Measurements from ENCODE around the gene RGS9BP. TPM values are rescaled to one million over a fixed set of nuclear protein-coding genes. Genes with fewer than 3 reads are reported as not detected.

RGS9BP gene
- total and polyA plus RNA-seq, 8 donors, result 0.06 to 0.68 (median 0.08) TPM; not detected in 3

GRCh38 chr19:32658075-32658474, 17.6 kb upstream of the RGS9BP start:
- no peak overlapping the region for H3K27ac ChIP-seq
- DNase-seq (no peak), ATAC-seq (no peak)
- TF ChIP-seq CTCF (IDR thresholded peaks at IDR 0.05), result no peak
- H3K4me3 ChIP-seq, result no peak overlapping the region
- no peaks in the 10 kb centered on the region for H3K9me3 ChIP-seq
- H3K27me3 ChIP-seq, result no peaks in the 10 kb centered on the region
- H3K36me3 ChIP-seq, result peaks cover 0 to 43% of the 10 kb centered on the region in 2 donors
- intact Hi-C loops (cut with DNase I), result no loop called here
- H3K4me1 ChIP-seq, result peaks cover 1 to 12% of the 10 kb centered on the region in 2 donors

- peaks cover 0 to 43% of the 10 kb centered on the region in 2 donors for H3K36me3 ChIP-seq
- H3K27me3 ChIP-seq, result no peaks in the 10 kb centered on the region
- H3K9me3 ChIP-seq, result no peaks in the 10 kb centered on the region
- no peak overlapping the region for H3K27ac ChIP-seq
- intact Hi-C loops (cut with DNase I), result no loop called here
- ATAC-seq (no peak), DNase-seq (no peak)
- H3K4me1 ChIP-seq, result peaks cover 0 to 9% of the 10 kb centered on the region in 2 donors
- TF ChIP-seq CTCF (IDR thresholded peaks at IDR 0.05), result no peak
- H3K4me3 ChIP-seq, result no peak overlapping the region
Observed at GRCh38 chr19:32658527-32658926, 17.1 kb upstream of the RGS9BP start.

GRCh38 chr19:32661318-32661717, 14.3 kb upstream of the RGS9BP start:
- H3K9me3 ChIP-seq, result no peaks in the 10 kb centered on the region
- no peak for DNase-seq
- intact Hi-C loops (cut with DNase I), result no loop called here
- peaks cover 0 to 9% of the 10 kb centered on the region in 2 donors for H3K4me1 ChIP-seq
- no peaks in the 10 kb centered on the region for H3K27me3 ChIP-seq
- H3K4me3 ChIP-seq, result no peak overlapping the region
- H3K36me3 ChIP-seq, result peaks cover 0 to 20% of the 10 kb centered on the region in 2 donors
- TF ChIP-seq CTCF (IDR thresholded peaks at IDR 0.05), result no peak
- ATAC-seq, result no peak
- no peak overlapping the region for H3K27ac ChIP-seq

- no peak overlapping the region for H3K27ac ChIP-seq
- no peaks in the 10 kb centered on the region for H3K27me3 ChIP-seq
- no peak for DNase-seq
- no peak for TF ChIP-seq CTCF (IDR thresholded peaks at IDR 0.05)
- H3K9me3 ChIP-seq, result no peaks in the 10 kb centered on the region
- ATAC-seq, result peak; percentile 25
- peaks cover 0 to 9% of the 10 kb centered on the region in 2 donors for H3K4me1 ChIP-seq
- H3K36me3 ChIP-seq, result peaks cover 0 to 23% of the 10 kb centered on the region in 2 donors
- intact Hi-C loops (cut with DNase I), result no loop called here
- H3K4me3 ChIP-seq, result no peak overlapping the region
Observed at GRCh38 chr19:32662186-32662585, 13.5 kb upstream of the RGS9BP start.

GRCh38 chr19:32666084-32666483, 9.6 kb upstream of the RGS9BP start:
- no peak for ATAC-seq
- Histone ChIP-seq H3K4me3 (no peak overlapping the region), H3K4me1 (peaks cover 5 to 23% of the 10 kb centered on the region in 2 donors), H3K9me3 (no peaks in the 10 kb centered on the region), H3K27ac (no peak overlapping the region), H3K27me3 (no peaks in the 10 kb centered on the region), H3K36me3 (peaks cover 0 to 5% of the 10 kb centered on the region in 2 donors)
- intact Hi-C loops (cut with DNase I), result no loop called here
- no peak for DNase-seq
- TF ChIP-seq CTCF (IDR thresholded peaks at IDR 0.05), result no peak
